HL-60/S4 treated with phorbol 12-myristate 13-acetate at 8.2 ng/mL for 4 days and 3 days (cell line): ENCODE data around the gene OST4.

ENCODE experiments used
- in situ Hi-C: fragments of 300-500 bp; cut with MboI; formaldehyde crosslinking; loops from 2 replicates; pipeline ENCODE4 v1.15.0; 2022; ENCODE audit warnings: low sequenced_read_pairs

Gene OST4

GRCh38 chr2:27071277-27071989, at the start of gene OST4:
Gene OST4, minus strand, starts transcription at chr2:27071654.
- in situ Hi-C loops: no loop called here

- in situ Hi-C loops: loop anchor here (25.0 kb wide), 1 partner anchor 168 kb away; the partner anchor contains the start of genes DNAJC5G and TRIM54
Observed at GRCh38 chr2:27119330-27119670, 47.8 kb upstream of the OST4 start.

- in situ Hi-C loops: loop anchor here (25.0 kb wide), 1 partner anchor 169 kb away; the partner anchor contains the start of genes DNAJC5G and TRIM54
Observed at GRCh38 chr2:27118525-27119329, 47.3 kb upstream of the OST4 start, which contains the start of gene CGREF1. Gene CGREF1, minus strand, starts transcription at chr2:27119128. Its CDS starts 14,762 bp downstream, at chr2:27104366.

GRCh38 chr2:27117995-27118524, 46.6 kb upstream of the OST4 start:
- in situ Hi-C loops: loop anchor here (25.0 kb wide), 1 partner anchor 169 kb away; the partner anchor contains the start of genes DNAJC5G and TRIM54

- in situ Hi-C loops: loop anchor here (25.0 kb wide), 1 partner anchor 172 kb away; the partner anchor contains the start of genes DNAJC5G and TRIM54
Observed at GRCh38 chr2:27115519-27115918, 44.1 kb upstream of the OST4 start.

- in situ Hi-C loops: loop anchor here (25.0 kb wide), 1 partner anchor 176 kb away; the partner anchor contains the start of genes DNAJC5G and TRIM54
Observed at GRCh38 chr2:27111392-27112078, 40.1 kb upstream of the OST4 start.

- in situ Hi-C loops: loop anchor here (25.0 kb wide), 1 partner anchor 177 kb away; the partner anchor contains the start of genes DNAJC5G and TRIM54
Observed at GRCh38 chr2:27110603-27111352, 39.3 kb upstream of the OST4 start.

GRCh38 chr2:27109083-27109482, 37.6 kb upstream of the OST4 start:
- in situ Hi-C loops: loop anchor here (25.0 kb wide), 1 partner anchor 178 kb away; the partner anchor contains the start of genes DNAJC5G and TRIM54

GRCh38 chr2:27108221-27108620, 36.8 kb upstream of the OST4 start:
- in situ Hi-C loops: loop anchor here (25.0 kb wide), 1 partner anchor 179 kb away; the partner anchor contains the start of genes DNAJC5G and TRIM54

- in situ Hi-C loops: loop anchor here (25.0 kb wide), 1 partner anchor 181 kb away; the partner anchor contains the start of genes DNAJC5G and TRIM54
Observed at GRCh38 chr2:27105981-27106380, 34.5 kb upstream of the OST4 start.

- in situ Hi-C loops: loop anchor here (25.0 kb wide), 1 partner anchor 185 kb away; the partner anchor contains the start of genes DNAJC5G and TRIM54
Observed at GRCh38 chr2:27102329-27102728, 30.9 kb upstream of the OST4 start.

GRCh38 chr2:27100036-27100435, 28.6 kb upstream of the OST4 start:
- in situ Hi-C loops: loop anchor here (25.0 kb wide), 1 partner anchor 187 kb away; the partner anchor contains the start of genes DNAJC5G and TRIM54

GRCh38 chr2:27099334-27099955, 28.0 kb upstream of the OST4 start:
- in situ Hi-C loops: no loop called here

GRCh38 chr2:27097341-27097740, 25.9 kb upstream of the OST4 start:
- in situ Hi-C loops: no loop called here

GRCh38 chr2:27096748-27097297, 25.4 kb upstream of the OST4 start:
- in situ Hi-C loops: no loop called here

GRCh38 chr2:27095745-27096651, 24.5 kb upstream of the OST4 start:
- in situ Hi-C loops: no loop called here

- in situ Hi-C loops: no loop called here
Observed at GRCh38 chr2:27095427-27095744, 23.9 kb upstream of the OST4 start.
